K562 (cell line): ENCODE data around the gene CAPZA1. TPM values are rescaled to one million over a fixed set of nuclear protein-coding genes. Genes with fewer than 3 reads are reported as not detected.
A peak's percentile ranks its signal among the peaks of the same experiment; 100 is the strongest.

Source experiments
- CC2D1A ChIP-seq: fragments of 450-650 bp; IDR thresholded peaks from 2 replicates; pipeline ENCODE4 v1.6.1; 2017; ENCODE audit warnings: mild to moderate bottlenecking
- CHD2 ChIP-seq: IDR thresholded peaks from 2 replicates; pipeline ENCODE4 v1.6.1; 2011; ENCODE audit warnings: low read depth, low read length
- MAFK ChIP-seq: IDR thresholded peaks from 2 replicates; pipeline ENCODE4 v1.6.1; 2011; ENCODE audit warnings: low read length, improper control_type of control experiment
- MBD2 ChIP-seq: sonication (generic); IDR thresholded peaks from 2 replicates; pipeline ENCODE4 v1.6.1; 2016; ENCODE audit warnings: low read depth, borderline replicate concordance
- RBM39 ChIP-seq: fragments of 200-400 bp; formaldehyde crosslinking; optimal IDR thresholded peaks from 2 replicates; pipeline ENCODE3; 2018; ENCODE audit warnings: low read depth, low read length
- RCOR1 ChIP-seq, 2 experiments: IDR thresholded peaks; 2 replicates each; pipeline ENCODE4 v1.6.1; 2012; ENCODE audit warnings: low read depth in 2 of 2, low read length in 2 of 2, borderline replicate concordance in 1 of 2, improper control_type of control experiment in 1 of 2
- REST ChIP-seq, 2 experiments: fragments of 450-650 bp; formaldehyde crosslinking in 1 of 2; IDR thresholded peaks; 2 replicates each; pipeline versions ENCODE4 v1.4.0 to v1.6.1; 2014 to 2020; ENCODE audit warnings: mild to moderate bottlenecking in 2 of 2, borderline replicate concordance in 1 of 2, low read depth in 1 of 2
- SIX5 ChIP-seq, 2 experiments: IDR thresholded peaks; 2 replicates each; pipeline ENCODE4 v1.6.1; 2011; ENCODE audit warnings: low read length in 2 of 2, borderline replicate concordance in 1 of 2, low read depth in 1 of 2, mild to moderate bottlenecking in 1 of 2, moderate library complexity in 1 of 2; ENCODE audit not compliant: insufficient read depth in 1 of 2
- THRAP3 ChIP-seq: fragments of 450-650 bp; IDR thresholded peaks from 2 replicates; pipeline ENCODE4 v1.6.1; 2016; ENCODE audit warnings: mild to moderate bottlenecking, inconsistent platforms, borderline replicate concordance
- polyA plus RNA-seq, 8 experiments: library from polyadenylated mRNA; depleted of rRNA in 4 of 8; stranded (reverse) in 5 of 8; unstranded in 3 of 8; fragments of >200 nt; fragmentation: Nextera tagmentation in 2 of 8; fragmentation: Illumina TruSeq in 1 of 8; extraction: Ambion mirVana in 2 of 8; extraction: Trizol in 1 of 8; gene quantifications; 2 replicates each; pipeline versions ENCODE4 v1.2.1 to v1.2.3, GENCODE V29; 2011 to 2014; ENCODE audit warnings: inconsistent platforms in 1 of 8, missing spikeins in 1 of 8
- total RNA-seq, 7 experiments: library from RNA; depleted of rRNA in 6 of 7; stranded (reverse); fragments of >200 nt in 6 of 7; fragmentation: Illumina TruSeq in 2 of 7; extraction: Trizol in 2 of 7; gene quantifications; 2 replicates each; pipeline versions ENCODE4 v1.2.1 to v1.2.3, GENCODE V29; 2011 to 2021; ENCODE audit warnings: low replicate concordance in 1 of 7

The CAPZA1 gene
- total and polyA plus RNA-seq, 9 of the 15 experiments (the other 6 are each of a cell fraction or from before 2014, with no cell fraction given) = 237 to 1,020 (median 306) TPM

GRCh38 chr1:112716133-112716720 lies 96.6 kb downstream of the CAPZA1 start (continued):
- TF ChIP-seq MBD2 (no peak), CHD2 (no peak), CC2D1A (peak; percentile 89), RBM39 (peak; percentile 61), REST (IDR thresholded peaks at IDR 0.05; ENCODE audit: borderline replicate concordance) (peak; percentile 91), REST (CRISPR knock-in tag; IDR thresholded peaks at IDR 0.05; ENCODE audit: low read depth) (no peak), THRAP3 (0 out of 2 replicates have a peak, but pooled peaks have one; percentile 82), RCOR1 (IDR thresholded peaks at IDR 0.05; ENCODE audit: borderline replicate concordance in 1 of 2, low read depth in 2 of 2, low read length in 2 of 2) (peak in 1 of 2 experiments; percentile 72; a peak in 1 of 4 replicates), MAFK (no peak), SIX5 (IDR thresholded peaks at IDR 0.05; ENCODE audit: borderline replicate concordance in 1 of 2, insufficient read depth in 1 of 2, low read depth in 1 of 2, low read length in 2 of 2) (no peak)
